Measurements from ENCODE around the gene SPIRE2. TPM values are rescaled to one million over a fixed set of nuclear protein-coding genes. Genes with fewer than 3 reads are reported as not detected.

Gene SPIRE2
- total and polyA plus RNA-seq, 2 of the 13 experiments (the other 11 are each of a cell fraction or from before 2014, with no cell fraction given), result 13.3 to 37.5 TPM

DNA sequence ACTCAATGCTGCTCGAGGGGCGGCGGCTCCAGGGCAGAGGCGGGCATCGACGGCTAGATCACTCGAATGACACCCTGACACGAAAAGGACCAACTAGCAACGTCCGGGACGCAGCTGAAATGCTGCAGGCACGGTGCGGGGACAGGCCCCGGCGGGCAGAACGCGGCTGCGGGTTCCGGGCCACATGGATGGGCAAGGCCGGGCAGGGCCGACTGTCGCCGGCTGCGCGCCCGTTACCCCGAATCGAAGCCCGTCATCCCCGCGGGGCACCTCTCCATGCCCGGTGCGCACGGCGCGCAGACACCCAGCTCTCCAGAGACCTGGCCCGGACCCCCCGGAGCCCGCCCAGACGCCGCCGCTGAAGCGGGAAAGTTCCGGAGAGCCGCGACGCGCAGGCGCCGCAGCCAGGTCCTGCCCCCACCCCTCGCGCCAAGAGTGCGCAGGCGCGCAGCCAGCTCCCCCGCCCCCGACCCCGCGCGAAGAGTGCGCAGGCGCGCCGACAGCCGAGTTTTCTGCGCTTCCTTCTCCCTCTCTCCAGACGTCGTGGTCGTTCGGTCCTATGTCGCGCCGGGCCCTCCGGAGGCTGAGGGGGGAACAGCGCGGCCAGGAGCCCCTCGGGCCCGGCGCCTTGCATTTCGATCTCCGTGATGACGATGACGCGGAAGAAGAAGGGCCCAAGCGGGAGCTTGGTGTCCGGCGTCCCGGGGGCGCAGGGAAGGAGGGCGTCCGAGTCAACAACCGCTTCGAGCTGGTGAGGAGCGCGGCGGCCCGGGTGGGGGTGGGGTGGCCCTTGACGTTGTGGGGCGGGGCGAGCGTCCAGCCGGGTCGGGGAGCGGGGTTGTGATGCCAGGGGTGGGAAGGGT, 45.1 kb downstream of the SPIRE2 start, which contains the start of gene TCF25 (continued):
- TF ChIP-seq, protein P1, sequence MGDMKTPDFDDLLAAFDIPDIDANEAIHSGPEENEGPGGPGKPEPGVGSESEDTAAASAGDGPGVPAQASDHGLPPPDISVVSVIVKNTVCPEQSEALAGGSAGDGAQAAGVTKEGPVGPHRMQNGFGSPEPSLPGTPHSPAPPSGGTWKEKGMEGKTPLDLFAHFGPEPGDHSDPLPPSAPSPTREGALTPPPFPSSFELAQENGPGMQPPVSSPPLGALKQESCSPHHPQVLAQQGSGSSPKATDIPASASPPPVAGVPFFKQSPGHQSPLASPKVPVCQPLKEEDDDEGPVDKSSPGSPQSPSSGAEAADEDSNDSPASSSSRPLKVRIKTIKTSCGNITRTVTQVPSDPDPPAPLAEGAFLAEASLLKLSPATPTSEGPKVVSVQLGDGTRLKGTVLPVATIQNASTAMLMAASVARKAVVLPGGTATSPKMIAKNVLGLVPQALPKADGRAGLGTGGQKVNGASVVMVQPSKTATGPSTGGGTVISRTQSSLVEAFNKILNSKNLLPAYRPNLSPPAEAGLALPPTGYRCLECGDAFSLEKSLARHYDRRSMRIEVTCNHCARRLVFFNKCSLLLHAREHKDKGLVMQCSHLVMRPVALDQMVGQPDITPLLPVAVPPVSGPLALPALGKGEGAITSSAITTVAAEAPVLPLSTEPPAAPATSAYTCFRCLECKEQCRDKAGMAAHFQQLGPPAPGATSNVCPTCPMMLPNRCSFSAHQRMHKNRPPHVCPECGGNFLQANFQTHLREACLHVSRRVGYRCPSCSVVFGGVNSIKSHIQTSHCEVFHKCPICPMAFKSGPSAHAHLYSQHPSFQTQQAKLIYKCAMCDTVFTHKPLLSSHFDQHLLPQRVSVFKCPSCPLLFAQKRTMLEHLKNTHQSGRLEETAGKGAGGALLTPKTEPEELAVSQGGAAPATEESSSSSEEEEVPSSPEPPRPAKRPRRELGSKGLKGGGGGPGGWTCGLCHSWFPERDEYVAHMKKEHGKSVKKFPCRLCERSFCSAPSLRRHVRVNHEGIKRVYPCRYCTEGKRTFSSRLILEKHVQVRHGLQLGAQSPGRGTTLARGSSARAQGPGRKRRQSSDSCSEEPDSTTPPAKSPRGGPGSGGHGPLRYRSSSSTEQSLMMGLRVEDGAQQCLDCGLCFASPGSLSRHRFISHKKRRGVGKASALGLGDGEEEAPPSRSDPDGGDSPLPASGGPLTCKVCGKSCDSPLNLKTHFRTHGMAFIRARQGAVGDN (CRISPR knock-in tag; IDR thresholded peaks at IDR 0.05), result peak; percentile 99
- TF ChIP-seq ZNF382 (CRISPR knock-in tag; IDR thresholded peaks at IDR 0.05; ENCODE audit: borderline replicate concordance) (no peak), CBX1 (IDR thresholded peaks at IDR 0.05; ENCODE audit: low read depth) (no peak), ZNF790 (CRISPR knock-in tag; IDR thresholded peaks at IDR 0.05; ENCODE audit: borderline replicate concordance) (no peak; the same call in 1 of the 2 replicates), SUZ12 (IDR thresholded peaks at IDR 0.05; ENCODE audit: low read depth, low read length) (no peak), ELF3 (CRISPR knock-in tag; IDR thresholded peaks at IDR 0.05) (no peak; the same call in 1 of the 2 replicates), IRF2 (CRISPR knock-in tag; IDR thresholded peaks at IDR 0.05) (no peak), ATF1 (CRISPR knock-in tag; IDR thresholded peaks at IDR 0.05) (no peak), ATM (IDR thresholded peaks at IDR 0.05; ENCODE audit: borderline replicate concordance) (no peak), EHMT2 (IDR thresholded peaks at IDR 0.05; ENCODE audit: borderline replicate concordance, low read depth, low read length) (no peak), POLR2AphosphoS5 (IDR thresholded peaks at IDR 0.05; ENCODE audit: low read depth, low read length) (peak; percentile 97), ZNF234 (CRISPR knock-in tag; conservative IDR thresholded peaks at IDR 0.05) (0 out of 2 replicates have a peak, but pooled peaks have one; percentile 85), NCOA1 (CRISPR knock-in tag; IDR thresholded peaks at IDR 0.05) (no peak), PHF21A (CRISPR knock-in tag; IDR thresholded peaks at IDR 0.05) (peak; percentile 23; the same call in 1 of the 2 replicates), ZNF615 (CRISPR knock-in tag; IDR thresholded peaks at IDR 0.05; ENCODE audit: borderline replicate concordance) (peak; percentile 97; the same call in 1 of the 2 replicates), KMT2A (CRISPR knock-in tag; IDR thresholded peaks at IDR 0.05) (peak; percentile 80; the same call in 1 of the 2 replicates), ZSCAN20 (CRISPR knock-in tag; IDR thresholded peaks at IDR 0.05; ENCODE audit: borderline replicate concordance) (peak; percentile 89)
- TF ChIP-seq, protein P2, sequence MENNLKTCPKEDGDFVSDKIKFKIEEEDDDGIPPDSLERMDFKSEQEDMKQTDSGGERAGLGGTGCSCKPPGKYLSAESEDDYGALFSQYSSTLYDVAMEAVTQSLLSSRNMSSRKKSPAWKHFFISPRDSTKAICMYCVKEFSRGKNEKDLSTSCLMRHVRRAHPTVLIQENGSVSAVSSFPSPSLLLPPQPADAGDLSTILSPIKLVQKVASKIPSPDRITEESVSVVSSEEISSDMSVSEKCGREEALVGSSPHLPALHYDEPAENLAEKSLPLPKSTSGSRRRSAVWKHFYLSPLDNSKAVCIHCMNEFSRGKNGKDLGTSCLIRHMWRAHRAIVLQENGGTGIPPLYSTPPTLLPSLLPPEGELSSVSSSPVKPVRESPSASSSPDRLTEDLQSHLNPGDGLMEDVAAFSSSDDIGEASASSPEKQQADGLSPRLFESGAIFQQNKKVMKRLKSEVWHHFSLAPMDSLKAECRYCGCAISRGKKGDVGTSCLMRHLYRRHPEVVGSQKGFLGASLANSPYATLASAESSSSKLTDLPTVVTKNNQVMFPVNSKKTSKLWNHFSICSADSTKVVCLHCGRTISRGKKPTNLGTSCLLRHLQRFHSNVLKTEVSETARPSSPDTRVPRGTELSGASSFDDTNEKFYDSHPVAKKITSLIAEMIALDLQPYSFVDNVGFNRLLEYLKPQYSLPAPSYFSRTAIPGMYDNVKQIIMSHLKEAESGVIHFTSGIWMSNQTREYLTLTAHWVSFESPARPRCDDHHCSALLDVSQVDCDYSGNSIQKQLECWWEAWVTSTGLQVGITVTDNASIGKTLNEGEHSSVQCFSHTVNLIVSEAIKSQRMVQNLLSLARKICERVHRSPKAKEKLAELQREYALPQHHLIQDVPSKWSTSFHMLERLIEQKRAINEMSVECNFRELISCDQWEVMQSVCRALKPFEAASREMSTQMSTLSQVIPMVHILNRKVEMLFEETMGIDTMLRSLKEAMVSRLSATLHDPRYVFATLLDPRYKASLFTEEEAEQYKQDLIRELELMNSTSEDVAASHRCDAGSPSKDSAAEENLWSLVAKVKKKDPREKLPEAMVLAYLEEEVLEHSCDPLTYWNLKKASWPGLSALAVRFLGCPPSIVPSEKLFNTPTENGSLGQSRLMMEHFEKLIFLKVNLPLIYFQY (CRISPR knock-in tag; IDR thresholded peaks at IDR 0.05; ENCODE audit: borderline replicate concordance), result peak; percentile 42; the same call in 1 of the 2 replicates
- TF ChIP-seq, protein P3, sequence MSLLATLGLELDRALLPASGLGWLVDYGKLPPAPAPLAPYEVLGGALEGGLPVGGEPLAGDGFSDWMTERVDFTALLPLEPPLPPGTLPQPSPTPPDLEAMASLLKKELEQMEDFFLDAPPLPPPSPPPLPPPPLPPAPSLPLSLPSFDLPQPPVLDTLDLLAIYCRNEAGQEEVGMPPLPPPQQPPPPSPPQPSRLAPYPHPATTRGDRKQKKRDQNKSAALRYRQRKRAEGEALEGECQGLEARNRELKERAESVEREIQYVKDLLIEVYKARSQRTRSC (CRISPR knock-in tag; IDR thresholded peaks at IDR 0.05; ENCODE audit: low read depth), result peak; percentile 95
- TF ChIP-seq, protein P4, sequence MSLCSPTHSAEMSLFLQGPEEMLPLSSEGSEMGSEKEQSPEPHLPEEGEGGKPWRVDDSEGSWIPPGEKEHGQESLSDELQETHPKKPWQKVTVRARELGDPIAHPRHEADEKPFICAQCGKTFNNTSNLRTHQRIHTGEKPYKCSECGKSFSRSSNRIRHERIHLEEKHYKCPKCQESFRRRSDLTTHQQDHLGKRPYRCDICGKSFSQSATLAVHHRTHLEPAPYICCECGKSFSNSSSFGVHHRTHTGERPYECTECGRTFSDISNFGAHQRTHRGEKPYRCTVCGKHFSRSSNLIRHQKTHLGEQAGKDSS (CRISPR knock-in tag; IDR thresholded peaks at IDR 0.05; ENCODE audit: borderline replicate concordance, low read depth), result 0 out of 2 replicates have a peak, but pooled peaks have one; percentile 48

All from HepG2 (cell line).